ENCODE results near the gene GRAMD2B. TPM values are rescaled to one million over a fixed set of nuclear protein-coding genes. Genes with fewer than 3 reads are reported as not detected.

GRAMD2B gene
- total RNA-seq, 4 donors from 2014 or later = 37.7 to 61.5 (median 44.6) TPM

DNA sequence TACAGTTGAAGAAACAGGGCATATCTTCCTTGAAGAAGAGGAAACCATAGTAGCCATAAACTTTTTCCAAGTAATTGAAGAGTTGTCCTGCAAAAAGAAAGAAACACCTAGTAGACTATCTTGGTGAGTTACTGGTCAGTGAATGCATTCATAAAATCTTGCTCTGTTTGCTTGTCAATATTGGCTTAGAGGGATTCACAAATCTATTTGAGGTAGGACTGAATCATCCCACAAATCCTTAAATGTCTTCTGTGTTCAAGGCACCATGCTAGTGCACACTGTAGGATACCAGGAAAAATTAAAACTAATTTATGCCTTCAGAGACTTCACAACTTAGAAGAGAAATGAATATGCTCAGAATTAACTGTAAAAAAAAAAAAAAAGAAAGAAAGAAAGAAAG is 57.6 kb downstream of the GRAMD2B start:
- TF ChIP-seq POLR2A (IDR thresholded peaks at IDR 0.05) (no peak), EP300 (IDR thresholded peaks at IDR 0.05) (no peak)
- TF ChIP-seq, protein P1, sequence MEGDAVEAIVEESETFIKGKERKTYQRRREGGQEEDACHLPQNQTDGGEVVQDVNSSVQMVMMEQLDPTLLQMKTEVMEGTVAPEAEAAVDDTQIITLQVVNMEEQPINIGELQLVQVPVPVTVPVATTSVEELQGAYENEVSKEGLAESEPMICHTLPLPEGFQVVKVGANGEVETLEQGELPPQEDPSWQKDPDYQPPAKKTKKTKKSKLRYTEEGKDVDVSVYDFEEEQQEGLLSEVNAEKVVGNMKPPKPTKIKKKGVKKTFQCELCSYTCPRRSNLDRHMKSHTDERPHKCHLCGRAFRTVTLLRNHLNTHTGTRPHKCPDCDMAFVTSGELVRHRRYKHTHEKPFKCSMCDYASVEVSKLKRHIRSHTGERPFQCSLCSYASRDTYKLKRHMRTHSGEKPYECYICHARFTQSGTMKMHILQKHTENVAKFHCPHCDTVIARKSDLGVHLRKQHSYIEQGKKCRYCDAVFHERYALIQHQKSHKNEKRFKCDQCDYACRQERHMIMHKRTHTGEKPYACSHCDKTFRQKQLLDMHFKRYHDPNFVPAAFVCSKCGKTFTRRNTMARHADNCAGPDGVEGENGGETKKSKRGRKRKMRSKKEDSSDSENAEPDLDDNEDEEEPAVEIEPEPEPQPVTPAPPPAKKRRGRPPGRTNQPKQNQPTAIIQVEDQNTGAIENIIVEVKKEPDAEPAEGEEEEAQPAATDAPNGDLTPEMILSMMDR (IDR thresholded peaks at IDR 0.05) = no peak
- Histone ChIP-seq H3K9me3 (no peaks in the 10 kb centered on the region), H3K36me3 (peaks cover 0 to 55% (median 2%) of the 10 kb centered on the region in 3 donors), H3K4me1 (peaks cover 0 to 59% (median 9%) of the 10 kb centered on the region in 4 donors), H3K4me3 (no peak overlapping the region), H3K27ac (peak overlapping the region in 2 of 4 donors; percentile 75 to 77), H3K27me3 (no peaks in the 10 kb centered on the region)
- DNase-seq (ENCODE audit: low spot score in 2 of 2) = no peak

DNA sequence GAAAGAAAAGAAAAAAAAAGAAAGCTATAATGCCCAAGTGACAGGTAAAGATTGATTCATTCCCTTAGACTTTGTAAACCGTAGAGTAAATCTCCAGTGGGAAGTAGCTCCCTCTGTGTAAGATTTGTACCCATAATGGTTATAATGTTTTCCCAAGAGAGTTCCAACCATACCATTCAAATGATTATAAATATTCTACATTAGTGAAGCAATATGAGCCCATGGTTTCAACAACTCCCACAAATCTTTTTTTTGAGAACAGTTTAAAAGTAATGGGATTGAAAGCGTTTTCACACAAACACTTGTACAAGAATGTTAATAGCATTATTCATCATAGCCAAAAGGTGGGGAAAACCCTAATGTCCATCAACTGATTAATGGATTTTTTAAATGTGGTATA is 58.0 kb downstream of the GRAMD2B start:
- H3K4me1 ChIP-seq = peaks cover 0 to 59% (median 9%) of the 10 kb centered on the region in 4 donors
- H3K36me3 ChIP-seq = peaks cover 0 to 55% (median 6%) of the 10 kb centered on the region in 3 donors
- peak overlapping the region in 1 of 4 donors; percentile 84 for H3K27ac ChIP-seq
- TF ChIP-seq, protein P1 (IDR thresholded peaks at IDR 0.05) = no peak
- no peak for TF ChIP-seq EP300 (IDR thresholded peaks at IDR 0.05)
- no peak for TF ChIP-seq POLR2A (IDR thresholded peaks at IDR 0.05)
- H3K9me3 ChIP-seq = no peaks in the 10 kb centered on the region
- WGBS, 2 donors = 85 to 87% methylated on average over 2 of the region's 2 CpGs
- H3K27me3 ChIP-seq = no peaks in the 10 kb centered on the region
- no peak for DNase-seq (ENCODE audit: low spot score in 2 of 2)
- no peak overlapping the region for H3K4me3 ChIP-seq

DNA sequence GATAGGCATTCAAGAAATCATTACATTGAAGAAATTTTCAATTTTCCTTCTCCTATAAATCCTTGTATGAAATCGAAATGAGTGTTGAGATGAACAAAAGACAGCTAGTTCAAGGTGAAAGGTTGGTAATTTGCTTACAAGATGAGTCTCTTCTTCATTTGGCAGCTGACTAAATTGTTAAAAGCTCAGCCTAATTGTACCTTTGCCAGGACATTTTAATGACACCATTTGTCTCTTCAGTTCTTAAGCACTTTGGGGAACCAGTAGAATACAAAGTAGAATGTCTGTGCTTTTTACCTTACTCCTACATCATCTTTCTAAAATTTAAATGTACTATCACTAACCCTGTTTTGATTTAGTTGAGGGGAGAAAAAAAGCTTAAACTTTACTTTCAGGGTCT is 59.4 kb downstream of the GRAMD2B start:
- H3K27ac ChIP-seq = peak overlapping the region in 3 of 4 donors; percentile 2 to 84 (median 72)
- H3K4me3 ChIP-seq = no peak overlapping the region
- no peaks in the 10 kb centered on the region for H3K9me3 ChIP-seq
- H3K27me3 ChIP-seq = no peaks in the 10 kb centered on the region
- DNase-seq (ENCODE audit: low spot score in 2 of 2) = no peak
- WGBS, 2 donors = 72 to 73% methylated on average over 1 of the region's 1 CpG
- TF ChIP-seq, protein P1 (IDR thresholded peaks at IDR 0.05) = no peak
- TF ChIP-seq EP300 (IDR thresholded peaks at IDR 0.05) = no peak
- H3K4me1 ChIP-seq = peaks cover 0 to 51% (median 8%) of the 10 kb centered on the region in 4 donors
- peaks cover 0 to 66% (median 6%) of the 10 kb centered on the region in 3 donors for H3K36me3 ChIP-seq

DNA sequence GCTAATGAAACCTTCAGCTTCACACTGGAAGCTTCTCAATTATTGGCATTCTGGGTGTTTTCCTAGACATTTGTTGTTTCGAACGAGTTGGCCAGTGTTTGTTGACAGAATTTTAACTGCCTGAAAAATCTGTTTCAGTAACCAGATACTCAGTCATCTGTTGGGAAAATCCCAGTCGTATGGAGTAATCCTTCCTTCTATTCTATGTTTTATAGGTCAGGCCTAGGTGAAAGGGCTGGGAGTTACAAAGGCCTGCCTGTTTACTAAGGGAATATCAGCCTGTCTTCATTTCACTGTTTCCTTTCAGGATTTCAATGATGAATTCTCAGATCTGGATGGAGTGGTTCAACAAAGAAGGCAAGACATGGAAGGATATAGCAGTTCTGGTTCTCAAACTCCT is 59.9 kb downstream of the GRAMD2B start:
- peaks cover 0 to 70% (median 6%) of the 10 kb centered on the region in 3 donors for H3K36me3 ChIP-seq
- no peaks in the 10 kb centered on the region for H3K9me3 ChIP-seq
- peaks cover 0 to 49% (median 8%) of the 10 kb centered on the region in 4 donors for H3K4me1 ChIP-seq
- DNase-seq (ENCODE audit: low spot score in 2 of 2) = no peak
- 25 to 26% methylated on average over 3 of the region's 3 CpGs for WGBS, 2 donors
- peak overlapping the region in 3 of 4 donors; percentile 2 to 84 (median 72) for H3K27ac ChIP-seq
- H3K4me3 ChIP-seq = no peak overlapping the region
- no peaks in the 10 kb centered on the region for H3K27me3 ChIP-seq
- TF ChIP-seq POLR2A (IDR thresholded peaks at IDR 0.05) (no peak), EP300 (IDR thresholded peaks at IDR 0.05) (no peak)
- TF ChIP-seq, protein P1 (IDR thresholded peaks at IDR 0.05) = no peak

DNA sequence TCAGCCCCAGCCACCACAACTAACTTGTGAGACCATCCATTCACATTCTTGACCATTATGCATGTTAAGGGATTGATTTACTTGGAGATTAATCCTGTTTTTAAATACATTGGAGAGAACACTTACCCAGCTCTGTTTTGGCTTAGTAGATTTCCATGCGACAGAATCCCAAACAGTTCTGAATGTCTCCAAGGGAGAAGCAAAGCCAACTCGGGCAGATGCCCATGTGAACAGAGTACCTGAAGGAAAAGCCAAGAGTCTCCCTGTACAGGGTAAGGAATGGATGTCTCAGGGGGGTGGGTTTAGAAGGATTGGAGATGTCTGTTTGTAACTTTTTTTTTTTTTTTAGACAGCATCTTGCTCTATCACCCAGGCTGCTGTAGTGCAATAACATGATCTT is 61.0 kb downstream of the GRAMD2B start:
- H3K36me3 ChIP-seq = peaks cover 0 to 68% (median 6%) of the 10 kb centered on the region in 3 donors
- no peak overlapping the region for H3K4me3 ChIP-seq
- H3K4me1 ChIP-seq = peaks cover 0 to 49% (median 6%) of the 10 kb centered on the region in 4 donors
- 93 to 96% methylated on average over 2 of the region's 2 CpGs for WGBS, 2 donors
- no peak for DNase-seq (ENCODE audit: low spot score in 2 of 2)
- no peaks in the 10 kb centered on the region for H3K9me3 ChIP-seq
- peak overlapping the region in 3 of 4 donors; percentile 7 to 84 (median 72) for H3K27ac ChIP-seq
- H3K27me3 ChIP-seq = no peaks in the 10 kb centered on the region
- TF ChIP-seq, protein P1 (IDR thresholded peaks at IDR 0.05) = no peak
- TF ChIP-seq POLR2A (IDR thresholded peaks at IDR 0.05) (no peak), EP300 (IDR thresholded peaks at IDR 0.05) (no peak)
